PFSK-1 (cell line): ENCODE results near the gene CTSE.

Experiments
- POLR2AphosphoS5 ChIP-seq: IDR thresholded peaks from 2 replicates; pipeline ENCODE4 v1.6.1; 2012; ENCODE audit warnings: low read depth, mild to moderate bottlenecking, control low read depth, low read length, moderate library complexity
- REST ChIP-seq, 2 experiments: IDR thresholded peaks; 2 replicates each; pipeline versions ENCODE4 v1.6.1 to v1.8.0; 2011 to 2012; ENCODE audit warnings: low read depth in 2 of 2, low read length in 2 of 2, control low read depth in 1 of 2, inconsistent platforms in 1 of 2, mild to moderate bottlenecking in 1 of 2, moderate library complexity in 1 of 2; ENCODE audit not compliant: insufficient read depth in 1 of 2
- SIN3A ChIP-seq: IDR thresholded peaks from 2 replicates; pipeline ENCODE4 v1.6.1; 2012; ENCODE audit warnings: mild to moderate bottlenecking, low read length, moderate library complexity, borderline replicate concordance; ENCODE audit not compliant: insufficient read depth
- TAF1 ChIP-seq: IDR thresholded peaks from 2 replicates; pipeline ENCODE4 v1.6.1; 2012; ENCODE audit warnings: low read length, control low read depth, borderline replicate concordance; ENCODE audit not compliant: insufficient read depth

GRCh38 chr1:206036663-206037455 lies 13.2 kb upstream of the CTSE start:
- TF ChIP-seq SIN3A, result no peak
- TF ChIP-seq REST (IDR thresholded peaks at IDR 0.05; ENCODE audit: insufficient read depth in 1 of 2, low read depth in 2 of 2, low read length in 2 of 2), result no peak
- TF ChIP-seq TAF1, result no peak
- TF ChIP-seq POLR2AphosphoS5, result no peak
